ENCODE measurements around the gene C6orf47.

The C6orf47 gene

GRCh38 chr6:31687860-31688693 is 27.5 kb upstream of the C6orf47 start:
- no peak for DNase-seq

GRCh38 chr6:31687321-31687720 is 26.7 kb upstream of the C6orf47 start:
- no peak for DNase-seq

- DNase-seq: no peak
Measured at GRCh38 chr6:31686483-31686882, 25.9 kb upstream of the C6orf47 start.

GRCh38 chr6:31683591-31683990 is 23.0 kb upstream of the C6orf47 start:
- DNase-seq: no peak

- no peak for DNase-seq
Measured at GRCh38 chr6:31681135-31681671, 20.6 kb upstream of the C6orf47 start.

GRCh38 chr6:31680226-31681134 is 19.9 kb upstream of the C6orf47 start, which contains the start of gene LY6G5C:
Gene LY6G5C (minus strand): TSS chr6:31681067. CDS start chr6:31680373, 694 bp downstream.
- peak; percentile 58 for DNase-seq

GRCh38 chr6:31677955-31678354 is 17.4 kb upstream of the C6orf47 start:
- DNase-seq: no peak

- no peak for DNase-seq
Measured at GRCh38 chr6:31676904-31677303, 16.3 kb upstream of the C6orf47 start.

GRCh38 chr6:31676322-31676903 is 15.8 kb upstream of the C6orf47 start:
- DNase-seq: no peak

- no peak for DNase-seq
Measured at GRCh38 chr6:31669676-31670075, 9.1 kb upstream of the C6orf47 start, which contains the start of gene LY6G5B. Gene LY6G5B (plus strand): TSS chr6:31669976. CDS start chr6:31670951, 975 bp downstream.

GRCh38 chr6:31666337-31666965 is 5.9 kb upstream of the C6orf47 start:
- no peak for DNase-seq

GRCh38 chr6:31665501-31666336 is 5.1 kb upstream of the C6orf47 start, which contains the start of gene CSNK2B:
Gene CSNK2B (plus strand): TSS chr6:31666080. CDS start chr6:31666832, 752 bp downstream.
- peak; percentile 95 for DNase-seq

GRCh38 chr6:31664790-31665500 is 4.4 kb upstream of the C6orf47 start, which contains the start of gene GPANK1:
Gene GPANK1 (minus strand): TSS chr6:31664997. CDS start chr6:31664478, 519 bp downstream.
- DNase-seq: peak; percentile 77

GRCh38 chr6:31663961-31664789 is 3.6 kb upstream of the C6orf47 start:
- DNase-seq: no peak

- DNase-seq: no peak
Measured at GRCh38 chr6:31663126-31663960, 2.8 kb upstream of the C6orf47 start.

GRCh38 chr6:31662124-31662723 is 1.6 kb upstream of the C6orf47 start:
- no peak for DNase-seq

GRCh38 chr6:31661262-31662123 is 915 bp upstream of the C6orf47 start:
- no peak for DNase-seq
